Small intestine (tissue), 7 donors: ENCODE measurements around the gene TMEM168. TPM values are rescaled to one million over a fixed set of nuclear protein-coding genes. Genes with fewer than 3 reads are reported as not detected.
A peak's percentile ranks its signal among the peaks of the same experiment; 100 is the strongest.

Experiments
- DNase-seq, 2 donors: peaks; one replicate each; pipeline versions ENCODE4 v3.0.0 to v3.0.0-alpha.2; 2013
- FAIRE-seq: peaks from 2 replicates; lab custom pipeline; 2012; peaks lifted over from hg19 to GRCh38; lab: Jason Lieb, UNC
- H3K27ac ChIP-seq, 3 donors: one replicate each; pipeline ENCODE4 v1.5.1; 2013; ENCODE audit warnings: low read length in 2 of 3, mild to moderate bottlenecking in 2 of 3, control low read depth in 1 of 3, inconsistent platforms in 1 of 3, low read depth in 1 of 3, moderate library complexity in 1 of 3
- H3K27me3 ChIP-seq, 3 donors: one replicate each; pipeline ENCODE4 v1.6.1; 2013; ENCODE audit warnings: low read length in 3 of 3, inconsistent platforms in 1 of 3; ENCODE audit not compliant: control insufficient read depth in 3 of 3, insufficient read depth in 3 of 3
- H3K36me3 ChIP-seq, 3 donors: one replicate each; pipeline ENCODE4 v1.6.1; 2013; ENCODE audit warnings: low read length in 3 of 3, inconsistent platforms in 1 of 3, low read depth in 1 of 3, mild to moderate bottlenecking in 1 of 3, moderate library complexity in 1 of 3; ENCODE audit not compliant: control insufficient read depth in 3 of 3, insufficient read depth in 2 of 3
- H3K4me1 ChIP-seq, 3 donors: one replicate each; pipeline ENCODE4 v1.6.1; 2013; ENCODE audit warnings: low read length in 2 of 3, inconsistent platforms in 1 of 3, low read depth in 1 of 3, mild to moderate bottlenecking in 1 of 3, moderate library complexity in 1 of 3; ENCODE audit not compliant: control insufficient read depth in 3 of 3, insufficient read depth in 2 of 3
- H3K4me3 ChIP-seq, 3 donors: one replicate each; pipeline ENCODE4 v1.5.1; 2013; ENCODE audit warnings: low read length in 3 of 3, control low read depth in 1 of 3, inconsistent platforms in 1 of 3, low read depth in 1 of 3, mild to moderate bottlenecking in 1 of 3, moderate library complexity in 1 of 3
- H3K9me3 ChIP-seq, 2 donors: one replicate each; pipeline ENCODE4 v1.6.1; 2013; ENCODE audit warnings: low read depth in 1 of 2, low read length in 1 of 2; ENCODE audit not compliant: control insufficient read depth in 2 of 2, insufficient read depth in 1 of 2
- WGBS, 3 donors: extraction: QIAGEN DNeasy Blood & Tissue Kit; methylation state at CpG; one replicate each; pipeline ENCODE4 v1.1.7; 2013; 5-methylcytosine and 5-hydroxymethylcytosine counted together
- polyA plus RNA-seq, 4 donors: library from polyadenylated mRNA; stranded (reverse) in 3 of 4; unstranded in 1 of 4; fragments of 200-250 nt in 3 of 4; fragments of 120-200 nt in 1 of 4; gene quantifications; one replicate each; pipeline versions ENCODE4 v1.2.1 to v1.2.3, GENCODE V29; 2013
- donor health status: healthy with polysubstance abuse.
- donor health status: control.
- donor health status: control.
- donor health status: Bipolar disorder and iron deficiency.
- donor health status: healthy.

The TMEM168 gene
- polyA plus RNA-seq, 4 donors: 3.4 to 33.9 (median 9.1) TPM

- DNase-seq: peak in 1 of 2 donors; percentile 31
- WGBS, 3 donors: 0 to 2% (median 1%) methylated on average over 2 of the region's 2 CpGs
- H3K36me3 ChIP-seq: peaks cover 0 to 2% (median 0%) of the 10 kb centered on the region in 3 donors
- peaks cover 2 to 7% (median 3%) of the 10 kb centered on the region in 3 donors for H3K4me1 ChIP-seq
- peak overlapping the region; percentile 68 to 92 (median 86) for H3K4me3 ChIP-seq
- no peaks in the 10 kb centered on the region for H3K27me3 ChIP-seq
- no peaks in the 10 kb centered on the region for H3K9me3 ChIP-seq
- no peak for FAIRE-seq
- peak overlapping the region; percentile 83 to 97 (median 93) for H3K27ac ChIP-seq
Observed at GRCh38 chr7:112789453-112789816, 758 bp downstream of the TMEM168 start.

- no peaks in the 10 kb centered on the region for H3K27me3 ChIP-seq
- H3K36me3 ChIP-seq: peaks cover 0 to 2% (median 0%) of the 10 kb centered on the region in 3 donors
- H3K27ac ChIP-seq: peak overlapping the region; percentile 18 to 93 (median 62)
- FAIRE-seq: no peak
- peaks cover 2 to 7% (median 3%) of the 10 kb centered on the region in 3 donors for H3K4me1 ChIP-seq
- peak overlapping the region; percentile 4 to 92 (median 86) for H3K4me3 ChIP-seq
- no peaks in the 10 kb centered on the region for H3K9me3 ChIP-seq
- 18 to 64% (median 58%) methylated on average over 3 of the region's 3 CpGs for WGBS, 3 donors
- DNase-seq: peak in 1 of 2 donors; percentile 65
Observed at GRCh38 chr7:112788778-112789343, 1.3 kb downstream of the TMEM168 start.

- Histone ChIP-seq H3K4me1 (peaks cover 2 to 7% (median 3%) of the 10 kb centered on the region in 3 donors), H3K27ac (no peak overlapping the region), H3K36me3 (peaks cover 0 to 6% (median 2%) of the 10 kb centered on the region in 3 donors), H3K27me3 (no peaks in the 10 kb centered on the region), H3K4me3 (no peak overlapping the region), H3K9me3 (no peaks in the 10 kb centered on the region)
- 97 to 99% (median 98%) methylated on average over 6 of the region's 6 CpGs for WGBS, 3 donors
- DNase-seq (no peak), FAIRE-seq (no peak)
Observed at GRCh38 chr7:112784603-112785002, 5.6 kb downstream of the TMEM168 start.

- Histone ChIP-seq H3K4me3 (no peak overlapping the region), H3K4me1 (no peaks in the 10 kb centered on the region), H3K27me3 (no peaks in the 10 kb centered on the region), H3K9me3 (no peaks in the 10 kb centered on the region), H3K36me3 (peaks cover 2 to 6% (median 4%) of the 10 kb centered on the region in 3 donors), H3K27ac (no peak overlapping the region)
- no peak for FAIRE-seq
- no peak for DNase-seq
Observed at GRCh38 chr7:112782498-112782897, 7.7 kb downstream of the TMEM168 start.

- H3K4me1 ChIP-seq: no peaks in the 10 kb centered on the region
- no peak overlapping the region for H3K27ac ChIP-seq
- no peaks in the 10 kb centered on the region for H3K9me3 ChIP-seq
- H3K36me3 ChIP-seq: peaks cover 2 to 6% (median 4%) of the 10 kb centered on the region in 3 donors
- FAIRE-seq: no peak
- H3K27me3 ChIP-seq: no peaks in the 10 kb centered on the region
- no peak for DNase-seq
- WGBS, 3 donors: 91 to 96% (median 92%) methylated on average over 3 of the region's 3 CpGs
- H3K4me3 ChIP-seq: no peak overlapping the region
Observed at GRCh38 chr7:112781558-112781957, 8.6 kb downstream of the TMEM168 start.

GRCh38 chr7:112781110-112781509, 9.1 kb downstream of the TMEM168 start:
- FAIRE-seq: no peak
- H3K4me3 ChIP-seq: no peak overlapping the region
- H3K36me3 ChIP-seq: peaks cover 2 to 6% (median 4%) of the 10 kb centered on the region in 3 donors
- H3K27me3 ChIP-seq: no peaks in the 10 kb centered on the region
- H3K4me1 ChIP-seq: no peaks in the 10 kb centered on the region
- no peak overlapping the region for H3K27ac ChIP-seq
- H3K9me3 ChIP-seq: no peaks in the 10 kb centered on the region
- no peak for DNase-seq

GRCh38 chr7:112779667-112780066, 10.5 kb downstream of the TMEM168 start:
- Histone ChIP-seq H3K4me1 (no peaks in the 10 kb centered on the region), H3K9me3 (no peaks in the 10 kb centered on the region), H3K4me3 (no peak overlapping the region), H3K27me3 (no peaks in the 10 kb centered on the region), H3K27ac (no peak overlapping the region), H3K36me3 (peaks cover 2 to 6% (median 4%) of the 10 kb centered on the region in 3 donors)
- FAIRE-seq: no peak
- WGBS, 3 donors: 71 to 92% (median 91%) methylated on average over 4 of the region's 4 CpGs
- no peak for DNase-seq

GRCh38 chr7:112777406-112777805, 12.8 kb downstream of the TMEM168 start:
- FAIRE-seq: no peak
- no peak overlapping the region for H3K27ac ChIP-seq
- H3K4me1 ChIP-seq: no peaks in the 10 kb centered on the region
- no peaks in the 10 kb centered on the region for H3K27me3 ChIP-seq
- H3K4me3 ChIP-seq: no peak overlapping the region
- DNase-seq: no peak
- peaks cover 0 to 4% (median 2%) of the 10 kb centered on the region in 3 donors for H3K36me3 ChIP-seq
- no peaks in the 10 kb centered on the region for H3K9me3 ChIP-seq

- no peaks in the 10 kb centered on the region for H3K27me3 ChIP-seq
- WGBS, 3 donors: 12 to 45% (median 21%) methylated on average over 1 of the region's 1 CpG
- no peak for FAIRE-seq
- no peak overlapping the region for H3K27ac ChIP-seq
- no peak overlapping the region for H3K4me3 ChIP-seq
- DNase-seq: no peak
- peaks cover 0 to 4% (median 2%) of the 10 kb centered on the region in 3 donors for H3K36me3 ChIP-seq
- H3K4me1 ChIP-seq: no peaks in the 10 kb centered on the region
- H3K9me3 ChIP-seq: no peaks in the 10 kb centered on the region
Observed at GRCh38 chr7:112771166-112771565, 19.0 kb downstream of the TMEM168 start.
